Fibroblast of the aortic adventitia (primary cell): ENCODE results near the gene GMDS. TPM values are rescaled to one million over a fixed set of nuclear protein-coding genes. Genes with fewer than 3 reads are reported as not detected.

Experiments
- DNase-seq: peaks from one replicate; pipeline ENCODE4 v3.0.0-alpha.2; 2010; ENCODE audit warnings: low read depth
- H3K4me3 ChIP-seq: 2 replicates; pipeline ENCODE4 v1.5.1; 2011; ENCODE audit warnings: low read depth, mild to moderate bottlenecking, control low read depth, low read length, moderate library complexity
- CTCF ChIP-seq: IDR thresholded peaks from 2 replicates; pipeline ENCODE4 v1.5.1; 2011; ENCODE audit warnings: mild to moderate bottlenecking, low read length, control low read depth, inconsistent platforms; ENCODE audit not compliant: insufficient read depth
- total RNA-seq: library from RNA; depleted of rRNA; stranded (reverse); fragments of >200 nt; gene quantifications from 2 replicates; pipeline ENCODE4 v1.2.3, GENCODE V29; 2012; ENCODE audit warnings: low replicate concordance

GMDS gene
- total RNA-seq, 1 donor = 15.9 TPM

- no peak overlapping the region for H3K4me3 ChIP-seq
- no peak for TF ChIP-seq CTCF
- DNase-seq = peak; percentile 60
These were observed 19.7 kb downstream of the GMDS start for GRCh38 chr6:2225422-2226392.

GRCh38 chr6:2224847-2225382, 20.5 kb downstream of the GMDS start:
- no peak for TF ChIP-seq CTCF
- no peak overlapping the region for H3K4me3 ChIP-seq
- no peak for DNase-seq

GRCh38 chr6:2222275-2222842, 23.0 kb downstream of the GMDS start:
- peak overlapping the region; percentile 62 for H3K4me3 ChIP-seq
- DNase-seq = peak; percentile 21
- no peak for TF ChIP-seq CTCF

- no peak for DNase-seq
These were observed 23.6 kb downstream of the GMDS start for GRCh38 chr6:2221726-2222274.

GRCh38 chr6:2220154-2220553, 25.3 kb downstream of the GMDS start:
- H3K4me3 ChIP-seq = no peak overlapping the region
- no peak for DNase-seq
- no peak for TF ChIP-seq CTCF

More at GRCh38 chr6:2221726-2222274, 23.6 kb downstream of the GMDS start:
- H3K4me3 ChIP-seq = peak overlapping the region; percentile 62
- no peak for TF ChIP-seq CTCF

GRCh38 chr6:2218866-2219265, 26.5 kb downstream of the GMDS start:
- no peak for TF ChIP-seq CTCF
- no peak for DNase-seq
- H3K4me3 ChIP-seq = no peak overlapping the region
